HepG2 (cell line): ENCODE results near the gene DDRGK1. TPM values are rescaled to one million over a fixed set of nuclear protein-coding genes. Genes with fewer than 3 reads are reported as not detected.

Experiments
- AKAP8 ChIP-seq: sonication (generic); formaldehyde crosslinking; IDR thresholded peaks from 2 replicates; pipeline ENCODE4 v1.5.1; 2020; ENCODE audit warnings: mild to moderate bottlenecking, missing genetic modification reagents
- CBX1 ChIP-seq: IDR thresholded peaks from one replicate; pipeline ENCODE4 v1.6.1; 2016; ENCODE audit warnings: antibody characterized with exemption, low read depth
- HIC2 ChIP-seq: sonication (generic); formaldehyde crosslinking; IDR thresholded peaks from 2 replicates; pipeline ENCODE4 v1.9.0; 2022; ENCODE audit warnings: low read depth, missing genetic modification reagents
- HMG20B ChIP-seq: conservative IDR thresholded peaks from 2 replicates; pipeline ENCODE4 v1.6.1; 2016; ENCODE audit warnings: missing genetic modification reagents, missing compliant biosample characterization
- HOXA5 ChIP-seq: sonication (generic); formaldehyde crosslinking; IDR thresholded peaks from 2 replicates; pipeline ENCODE4 v1.4.0; 2020; ENCODE audit warnings: missing genetic modification reagents
- NCOA5 ChIP-seq: sonication (generic); formaldehyde crosslinking; IDR thresholded peaks from 2 replicates; pipeline ENCODE4 v1.4.0; 2020; ENCODE audit warnings: missing genetic modification reagents
- NFIC ChIP-seq: IDR thresholded peaks from 2 replicates; pipeline ENCODE4 v1.6.1; 2012; ENCODE audit warnings: mild to moderate bottlenecking, low read length, inconsistent platforms
- PAWR ChIP-seq: sonication (generic); formaldehyde crosslinking; IDR thresholded peaks from 2 replicates; pipeline ENCODE4 v1.4.0; 2020; ENCODE audit warnings: missing genetic modification reagents, mild to moderate bottlenecking, borderline replicate concordance
- REXO4 ChIP-seq: sonication (generic); formaldehyde crosslinking; IDR thresholded peaks from 2 replicates; pipeline ENCODE4 v1.8.0; 2022; ENCODE audit warnings: missing genetic modification reagents, mild to moderate bottlenecking, borderline replicate concordance
- SYNCRIP ChIP-seq: fragments of 200-400 bp; formaldehyde crosslinking; IDR thresholded peaks from 2 replicates; pipeline ENCODE4 v1.6.1; 2018; ENCODE audit warnings: mild to moderate bottlenecking, low read depth, low read length; ENCODE audit not compliant: insufficient read depth
- XRCC5 ChIP-seq: fragments of 200-400 bp; formaldehyde crosslinking; optimal IDR thresholded peaks from 2 replicates; pipeline ENCODE3; 2017; ENCODE audit warnings: mild to moderate bottlenecking, low read length
- ZEB1 ChIP-seq: IDR thresholded peaks from 2 replicates; pipeline ENCODE4 v1.6.1; 2012; ENCODE audit warnings: mild to moderate bottlenecking, low read depth, inconsistent platforms; ENCODE audit not compliant: insufficient replicate concordance
- ZNF121 ChIP-seq: sonication (generic); formaldehyde crosslinking; IDR thresholded peaks from 2 replicates; pipeline ENCODE4 v1.5.0; 2020; ENCODE audit warnings: mild to moderate bottlenecking, missing genetic modification reagents
- ZNF207 ChIP-seq: fragments of 450-650 bp; IDR thresholded peaks from 2 replicates; pipeline ENCODE4 v1.6.1; 2016; ENCODE audit warnings: antibody characterized with exemption, borderline replicate concordance
- ZNF331 ChIP-seq: sonication (generic); formaldehyde crosslinking; IDR thresholded peaks from 2 replicates; pipeline ENCODE4 v1.4.0; 2020; ENCODE audit warnings: missing genetic modification reagents
- ZNF556 ChIP-seq: sonication (generic); formaldehyde crosslinking; IDR thresholded peaks from 2 replicates; pipeline ENCODE4 v1.4.0; 2020; ENCODE audit warnings: mild to moderate bottlenecking, missing genetic modification reagents, borderline replicate concordance
- ZNF564 ChIP-seq: sonication (generic); formaldehyde crosslinking; IDR thresholded peaks from 2 replicates; pipeline ENCODE4 v1.8.1; 2023; ENCODE audit warnings: mild to moderate bottlenecking, missing genetic modification reagents
- polyA plus RNA-seq, 8 experiments: library from polyadenylated mRNA; depleted of rRNA in 3 of 8; stranded (reverse) in 7 of 8; unstranded in 1 of 8; fragments of >200 nt; fragmentation: Illumina TruSeq in 4 of 8; extraction: Trizol in 4 of 8; gene quantifications; 2 replicates each; pipeline versions ENCODE4 v1.2.1 to v1.2.3, GENCODE V29; 2011 to 2016; ENCODE audit warnings: low read depth in 4 of 8, missing spikeins in 1 of 8, mixed read lengths in 1 of 8; ENCODE audit not compliant: insufficient read depth in 1 of 8
- total RNA-seq, 5 experiments: library from RNA; depleted of rRNA; stranded (reverse); fragments of >200 nt; fragmentation: Illumina TruSeq; extraction: Trizol; gene quantifications; 2 replicates each; pipeline ENCODE4 v1.2.3, GENCODE V29; 2016; ENCODE audit warnings: low read depth in 1 of 5
- TF ChIP-seq, protein P1 (sequence below): IDR thresholded peaks from 2 replicates; pipeline ENCODE4 v1.6.1; 2016; ENCODE audit warnings: low read depth
- TF ChIP-seq, protein P2 (sequence below): sonication (generic); formaldehyde crosslinking; IDR thresholded peaks from 2 replicates; pipeline ENCODE4 v1.4.0; 2020; ENCODE audit warnings: missing genetic modification reagents, mild to moderate bottlenecking, borderline replicate concordance
- TF ChIP-seq, protein P3 (sequence below): sonication (generic); formaldehyde crosslinking; IDR thresholded peaks from 2 replicates; pipeline ENCODE4; 2020; ENCODE audit warnings: missing genetic modification reagents, mild to moderate bottlenecking, borderline replicate concordance

DDRGK1 gene
- total and polyA plus RNA-seq, 2 of the 13 experiments (the other 11 are each of a cell fraction or from before 2014, with no cell fraction given), result 96.7 to 149 TPM

DNA sequence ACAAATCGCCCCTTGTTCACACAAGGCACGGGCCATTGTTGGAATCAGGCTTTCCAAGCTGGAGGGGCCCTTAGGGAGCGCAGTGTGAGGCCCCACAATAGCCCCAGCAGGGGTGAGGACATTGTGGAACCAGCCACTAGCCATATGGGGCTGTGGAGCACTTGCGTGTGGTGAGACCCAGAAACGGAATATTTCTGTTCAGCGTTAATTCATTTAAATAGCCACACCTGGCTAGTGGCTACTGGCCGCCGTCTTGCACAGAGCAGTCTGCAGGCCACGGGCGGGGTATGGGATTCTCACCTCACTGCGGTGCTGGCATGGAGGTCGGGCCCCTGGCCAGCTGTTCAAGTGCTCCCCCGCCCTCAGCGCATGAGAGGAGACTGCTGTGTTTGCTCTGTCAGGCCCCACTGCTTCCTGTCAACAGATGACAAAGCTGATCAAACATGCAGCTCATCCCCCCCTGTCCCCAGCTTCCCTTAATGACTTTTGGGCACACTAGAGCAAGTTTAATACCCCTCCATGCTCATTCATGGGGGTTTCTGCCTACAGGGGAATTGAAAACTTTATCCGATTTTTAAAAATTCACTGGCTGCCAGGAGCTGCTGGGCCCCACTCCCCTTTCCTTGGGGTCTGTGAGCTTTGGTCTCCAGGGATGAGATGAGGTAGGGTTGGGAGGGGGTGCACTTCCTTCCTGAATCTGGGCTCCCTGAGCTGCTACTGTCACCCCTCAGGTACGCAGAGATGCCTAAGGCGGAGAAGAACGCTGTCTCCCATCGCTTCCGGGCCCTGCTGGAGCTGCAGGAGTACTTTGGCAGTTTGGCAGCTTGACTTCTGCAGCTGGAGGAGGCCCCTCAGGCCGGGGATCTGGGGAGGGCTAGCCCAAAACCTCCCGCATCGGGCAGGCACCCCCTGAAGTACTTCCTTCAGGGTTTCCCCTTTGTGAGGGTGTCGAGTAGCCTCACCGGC is 18.4 kb upstream of the DDRGK1 start (continued):
- TF ChIP-seq HOXA5 (CRISPR knock-in tag) (peak; percentile 91), XRCC5 (peak; percentile 98), ZNF564 (CRISPR knock-in tag) (peak; percentile 96), ZNF121 (CRISPR knock-in tag) (peak; percentile 82; the same call in 1 of the 2 replicates), HIC2 (CRISPR knock-in tag) (peak; percentile 94), PAWR (CRISPR knock-in tag) (0 out of 2 replicates have a peak, but pooled peaks have one; percentile 91), ZNF556 (CRISPR knock-in tag) (peak; percentile 96), ZNF207 (no peak), HMG20B (CRISPR knock-in tag) (peak; percentile 91), ZEB1 (peak; percentile 80), ZNF331 (CRISPR knock-in tag) (peak; percentile 98), REXO4 (CRISPR knock-in tag) (peak; percentile 74; the same call in 1 of the 2 replicates), AKAP8 (peak; percentile 86; the same call in 1 of the 2 replicates), NCOA5 (CRISPR knock-in tag) (no peak), NFIC (peak; percentile 89; the same call in 1 of the 2 replicates), SYNCRIP (no peak), CBX1 (no peak)
- TF ChIP-seq, protein P1, sequence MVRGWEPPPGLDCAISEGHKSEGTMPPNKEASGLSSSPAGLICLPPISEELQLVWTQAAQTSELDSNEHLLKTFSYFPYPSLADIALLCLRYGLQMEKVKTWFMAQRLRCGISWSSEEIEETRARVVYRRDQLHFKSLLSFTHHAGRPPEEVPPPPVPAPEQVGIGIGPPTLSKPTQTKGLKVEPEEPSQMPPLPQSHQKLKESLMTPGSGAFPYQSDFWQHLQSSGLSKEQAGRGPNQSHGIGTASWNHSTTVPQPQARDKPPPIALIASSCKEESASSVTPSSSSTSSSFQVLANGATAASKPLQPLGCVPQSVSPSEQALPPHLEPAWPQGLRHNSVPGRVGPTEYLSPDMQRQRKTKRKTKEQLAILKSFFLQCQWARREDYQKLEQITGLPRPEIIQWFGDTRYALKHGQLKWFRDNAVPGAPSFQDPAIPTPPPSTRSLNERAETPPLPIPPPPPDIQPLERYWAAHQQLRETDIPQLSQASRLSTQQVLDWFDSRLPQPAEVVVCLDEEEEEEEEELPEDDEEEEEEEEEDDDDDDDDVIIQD, result peak; percentile 81
- TF ChIP-seq, protein P2, sequence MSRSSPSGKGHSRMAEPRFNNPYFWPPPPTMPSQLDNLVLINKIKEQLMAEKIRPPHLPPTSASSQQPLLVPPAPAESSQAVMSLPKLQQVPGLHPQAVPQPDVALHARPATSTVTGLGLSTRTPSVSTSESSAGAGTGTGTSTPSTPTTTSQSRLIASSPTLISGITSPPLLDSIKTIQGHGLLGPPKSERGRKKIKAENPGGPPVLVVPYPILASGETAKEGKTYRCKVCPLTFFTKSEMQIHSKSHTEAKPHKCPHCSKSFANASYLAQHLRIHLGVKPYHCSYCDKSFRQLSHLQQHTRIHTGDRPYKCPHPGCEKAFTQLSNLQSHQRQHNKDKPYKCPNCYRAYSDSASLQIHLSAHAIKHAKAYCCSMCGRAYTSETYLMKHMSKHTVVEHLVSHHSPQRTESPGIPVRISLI, result peak; percentile 85; the same call in 1 of the 2 replicates
- TF ChIP-seq, protein P3, sequence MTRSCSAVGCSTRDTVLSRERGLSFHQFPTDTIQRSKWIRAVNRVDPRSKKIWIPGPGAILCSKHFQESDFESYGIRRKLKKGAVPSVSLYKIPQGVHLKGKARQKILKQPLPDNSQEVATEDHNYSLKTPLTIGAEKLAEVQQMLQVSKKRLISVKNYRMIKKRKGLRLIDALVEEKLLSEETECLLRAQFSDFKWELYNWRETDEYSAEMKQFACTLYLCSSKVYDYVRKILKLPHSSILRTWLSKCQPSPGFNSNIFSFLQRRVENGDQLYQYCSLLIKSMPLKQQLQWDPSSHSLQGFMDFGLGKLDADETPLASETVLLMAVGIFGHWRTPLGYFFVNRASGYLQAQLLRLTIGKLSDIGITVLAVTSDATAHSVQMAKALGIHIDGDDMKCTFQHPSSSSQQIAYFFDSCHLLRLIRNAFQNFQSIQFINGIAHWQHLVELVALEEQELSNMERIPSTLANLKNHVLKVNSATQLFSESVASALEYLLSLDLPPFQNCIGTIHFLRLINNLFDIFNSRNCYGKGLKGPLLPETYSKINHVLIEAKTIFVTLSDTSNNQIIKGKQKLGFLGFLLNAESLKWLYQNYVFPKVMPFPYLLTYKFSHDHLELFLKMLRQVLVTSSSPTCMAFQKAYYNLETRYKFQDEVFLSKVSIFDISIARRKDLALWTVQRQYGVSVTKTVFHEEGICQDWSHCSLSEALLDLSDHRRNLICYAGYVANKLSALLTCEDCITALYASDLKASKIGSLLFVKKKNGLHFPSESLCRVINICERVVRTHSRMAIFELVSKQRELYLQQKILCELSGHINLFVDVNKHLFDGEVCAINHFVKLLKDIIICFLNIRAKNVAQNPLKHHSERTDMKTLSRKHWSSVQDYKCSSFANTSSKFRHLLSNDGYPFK (CRISPR knock-in tag), result no peak; the same call in 1 of the 2 replicates
